Fibroblast of lung (primary cell): ENCODE measurements around the gene VPS45.

Experiments used
- EZH2 ChIP-seq: IDR thresholded peaks from 2 replicates; pipeline ENCODE4 v1.5.1; 2012; ENCODE audit warnings: low read length, control low read depth, mild to moderate bottlenecking; ENCODE audit errors: missing control alignments
- TF ChIP-seq, protein P1 (sequence below), 2 donors: IDR thresholded peaks in 1 of 2; conservative IDR thresholded peaks in 1 of 2; 1 replicate in 1 of 2; 2 replicates in 1 of 2; pipeline ENCODE4 v1.5.1; 2011 to 2012; ENCODE audit warnings: low read length in 2 of 2, control low read depth in 1 of 2, inconsistent platforms in 1 of 2, low read depth in 1 of 2, mild to moderate bottlenecking in 1 of 2

DNA sequence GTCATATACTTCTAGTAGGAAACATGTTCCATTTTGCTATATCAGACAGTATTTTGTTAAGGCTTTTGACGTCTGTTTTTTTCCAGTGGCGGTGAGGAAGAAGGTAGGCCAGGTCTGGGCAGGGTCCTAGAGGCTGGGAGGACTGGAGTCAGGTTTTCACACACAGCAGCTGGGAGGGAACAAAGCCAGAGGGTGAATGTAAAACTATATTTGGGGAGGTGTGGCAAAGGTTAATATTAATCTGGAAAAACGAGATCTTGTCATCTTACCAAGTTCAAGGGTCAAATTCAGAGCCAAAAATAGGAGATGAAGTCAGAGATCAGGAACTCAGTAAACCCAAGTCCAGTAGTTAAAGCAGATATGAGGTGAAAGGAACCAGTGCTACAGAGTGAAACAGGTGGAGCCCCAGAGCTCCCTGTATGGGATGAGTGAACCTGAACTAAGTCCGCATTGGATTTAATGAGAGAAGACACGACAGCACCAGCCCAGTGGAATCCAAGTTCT lies 46.3 kb upstream of the VPS45 start:
- TF ChIP-seq, protein P1, sequence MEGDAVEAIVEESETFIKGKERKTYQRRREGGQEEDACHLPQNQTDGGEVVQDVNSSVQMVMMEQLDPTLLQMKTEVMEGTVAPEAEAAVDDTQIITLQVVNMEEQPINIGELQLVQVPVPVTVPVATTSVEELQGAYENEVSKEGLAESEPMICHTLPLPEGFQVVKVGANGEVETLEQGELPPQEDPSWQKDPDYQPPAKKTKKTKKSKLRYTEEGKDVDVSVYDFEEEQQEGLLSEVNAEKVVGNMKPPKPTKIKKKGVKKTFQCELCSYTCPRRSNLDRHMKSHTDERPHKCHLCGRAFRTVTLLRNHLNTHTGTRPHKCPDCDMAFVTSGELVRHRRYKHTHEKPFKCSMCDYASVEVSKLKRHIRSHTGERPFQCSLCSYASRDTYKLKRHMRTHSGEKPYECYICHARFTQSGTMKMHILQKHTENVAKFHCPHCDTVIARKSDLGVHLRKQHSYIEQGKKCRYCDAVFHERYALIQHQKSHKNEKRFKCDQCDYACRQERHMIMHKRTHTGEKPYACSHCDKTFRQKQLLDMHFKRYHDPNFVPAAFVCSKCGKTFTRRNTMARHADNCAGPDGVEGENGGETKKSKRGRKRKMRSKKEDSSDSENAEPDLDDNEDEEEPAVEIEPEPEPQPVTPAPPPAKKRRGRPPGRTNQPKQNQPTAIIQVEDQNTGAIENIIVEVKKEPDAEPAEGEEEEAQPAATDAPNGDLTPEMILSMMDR (conservative IDR thresholded peaks at IDR 0.05 in 1 of 2, IDR thresholded peaks at IDR 0.05 in 1 of 2; ENCODE audit: low read depth in 1 of 2, low read length in 2 of 2): no peak
- TF ChIP-seq EZH2: no peak
